Thymus (tissue), 11 donors: ENCODE results near the gene USP24. TPM values are rescaled to one million over a fixed set of nuclear protein-coding genes. Genes with fewer than 3 reads are reported as not detected.

Source experiments
- DNase-seq, 9 donors: peaks; one replicate each; pipeline ENCODE4 v3.0.0-alpha.2; 2013; ENCODE audit warnings: low spot score in 9 of 9, low read depth in 6 of 9, missing footprints in 1 of 9
- H3K27ac ChIP-seq, 2 donors: one replicate each; pipeline ENCODE4 v1.5.1; 2013; ENCODE audit warnings: control low read depth in 1 of 2, low read depth in 1 of 2, low read length in 1 of 2, mild to moderate bottlenecking in 1 of 2, moderate library complexity in 1 of 2
- H3K27me3 ChIP-seq, 2 donors: one replicate each; pipeline ENCODE4 v1.5.1; 2013; ENCODE audit warnings: low read length in 1 of 2; ENCODE audit not compliant: control insufficient read depth in 2 of 2, insufficient read depth in 1 of 2
- H3K36me3 ChIP-seq, 2 donors: one replicate each; pipeline ENCODE4 v1.5.1; 2013; ENCODE audit warnings: low read length in 1 of 2, mild to moderate bottlenecking in 1 of 2, moderate library complexity in 1 of 2; ENCODE audit not compliant: control insufficient read depth in 2 of 2, insufficient read depth in 2 of 2
- H3K4me1 ChIP-seq, 2 donors: one replicate each; pipeline ENCODE4 v1.5.1; 2013; ENCODE audit warnings: low read length in 2 of 2; ENCODE audit not compliant: control insufficient read depth in 2 of 2, insufficient read depth in 2 of 2
- H3K4me3 ChIP-seq, 2 donors: one replicate each; pipeline ENCODE4 v1.5.1; 2013; ENCODE audit warnings: low read length in 2 of 2, control low read depth in 1 of 2, mild to moderate bottlenecking in 1 of 2
- H3K9me3 ChIP-seq, 2 donors: one replicate each; pipeline ENCODE4 v1.5.1; 2013; ENCODE audit warnings: low read length in 1 of 2, mild to moderate bottlenecking in 1 of 2; ENCODE audit not compliant: control insufficient read depth in 2 of 2, insufficient read depth in 1 of 2
- WGBS: extraction: QIAGEN DNeasy Blood & Tissue Kit; methylation state at CpG from one replicate; pipeline ENCODE4 v1.1.7; 2013; 5-methylcytosine and 5-hydroxymethylcytosine counted together
- polyA plus RNA-seq: library from polyadenylated mRNA; stranded (reverse); fragments of 200-250 nt; gene quantifications from one replicate; pipeline ENCODE4 v1.2.3, GENCODE V29; 2013
- total RNA-seq: library from RNA; stranded (reverse); fragments of 120-200 nt; gene quantifications from one replicate; pipeline ENCODE4 v1.2.4, GENCODE V29; 2013
- donor health status: healthy.

The USP24 gene
- total and polyA plus RNA-seq, 2 donors: 17.7 to 34.4 TPM

GRCh38 chr1:55055084-55055882 is 159.9 kb downstream of the USP24 start:
- WGBS: 82% methylated on average over 12 of the region's 12 CpGs

GRCh38 chr1:55054396-55054795 is 160.8 kb downstream of the USP24 start:
- no peaks in the 10 kb centered on the region for H3K27me3 ChIP-seq
- no peaks in the 10 kb centered on the region for H3K9me3 ChIP-seq
- no peak overlapping the region for H3K27ac ChIP-seq
- H3K4me3 ChIP-seq: no peak overlapping the region
- DNase-seq: no peak
- H3K36me3 ChIP-seq: no peaks in the 10 kb centered on the region
- no peaks in the 10 kb centered on the region for H3K4me1 ChIP-seq
- 96% methylated on average over 5 of the region's 5 CpGs for WGBS

More at GRCh38 chr1:55055084-55055882, 159.9 kb downstream of the USP24 start:
- Histone ChIP-seq H3K9me3 (no peaks in the 10 kb centered on the region), H3K27ac (no peak overlapping the region), H3K36me3 (no peaks in the 10 kb centered on the region), H3K27me3 (no peaks in the 10 kb centered on the region), H3K4me3 (no peak overlapping the region), H3K4me1 (no peaks in the 10 kb centered on the region)
- no peak for DNase-seq

GRCh38 chr1:55053265-55053954 is 161.8 kb downstream of the USP24 start:
- H3K4me3 ChIP-seq: no peak overlapping the region
- H3K27ac ChIP-seq: no peak overlapping the region
- DNase-seq: no peak
- no peaks in the 10 kb centered on the region for H3K36me3 ChIP-seq
- 67% methylated on average over 7 of the region's 7 CpGs for WGBS
- H3K27me3 ChIP-seq: no peaks in the 10 kb centered on the region
- no peaks in the 10 kb centered on the region for H3K4me1 ChIP-seq
- no peaks in the 10 kb centered on the region for H3K9me3 ChIP-seq

- no peaks in the 10 kb centered on the region for H3K36me3 ChIP-seq
Observed at GRCh38 chr1:55052221-55053142, 162.7 kb downstream of the USP24 start.

GRCh38 chr1:55051621-55052020 is 163.5 kb downstream of the USP24 start:
- Histone ChIP-seq H3K27ac (no peak overlapping the region), H3K4me1 (no peaks in the 10 kb centered on the region), H3K36me3 (no peaks in the 10 kb centered on the region), H3K27me3 (no peaks in the 10 kb centered on the region), H3K9me3 (no peaks in the 10 kb centered on the region), H3K4me3 (no peak overlapping the region)
- WGBS: 86% methylated on average over 9 of the region's 9 CpGs
- DNase-seq: no peak

More at GRCh38 chr1:55052221-55053142, 162.7 kb downstream of the USP24 start:
- Histone ChIP-seq H3K4me1 (no peaks in the 10 kb centered on the region), H3K27me3 (no peaks in the 10 kb centered on the region), H3K9me3 (no peaks in the 10 kb centered on the region), H3K27ac (no peak overlapping the region), H3K4me3 (no peak overlapping the region)
- 92% methylated on average over 29 of the region's 29 CpGs for WGBS
- DNase-seq: no peak

- no peaks in the 10 kb centered on the region for H3K27me3 ChIP-seq
- H3K9me3 ChIP-seq: no peaks in the 10 kb centered on the region
- H3K4me1 ChIP-seq: no peaks in the 10 kb centered on the region
- no peak overlapping the region for H3K4me3 ChIP-seq
- WGBS: 97% methylated on average over 5 of the region's 5 CpGs
- DNase-seq: no peak
- H3K27ac ChIP-seq: no peak overlapping the region
- H3K36me3 ChIP-seq: no peaks in the 10 kb centered on the region
Observed at GRCh38 chr1:55051169-55051568, 164.0 kb downstream of the USP24 start.

- DNase-seq: no peak
- no peaks in the 10 kb centered on the region for H3K36me3 ChIP-seq
- H3K9me3 ChIP-seq: no peaks in the 10 kb centered on the region
- 87% methylated on average over 9 of the region's 9 CpGs for WGBS
- H3K4me3 ChIP-seq: no peak overlapping the region
- H3K4me1 ChIP-seq: no peaks in the 10 kb centered on the region
- H3K27me3 ChIP-seq: no peaks in the 10 kb centered on the region
- no peak overlapping the region for H3K27ac ChIP-seq
Observed at GRCh38 chr1:55050283-55050682, 164.9 kb downstream of the USP24 start.

- H3K9me3 ChIP-seq: no peaks in the 10 kb centered on the region
- no peaks in the 10 kb centered on the region for H3K27me3 ChIP-seq
- no peaks in the 10 kb centered on the region for H3K4me1 ChIP-seq
- H3K4me3 ChIP-seq: no peak overlapping the region
- peak in 1 of 9 donors; percentile 17 for DNase-seq
- no peak overlapping the region for H3K27ac ChIP-seq
- 85% methylated on average over 9 of the region's 9 CpGs for WGBS
- H3K36me3 ChIP-seq: no peaks in the 10 kb centered on the region
Observed at GRCh38 chr1:55049914-55050278, 165.3 kb downstream of the USP24 start.
